Urothelium cell line (cell line): ENCODE results near the gene PIEZO2.

Experiments used
- DNase-seq: peaks from one replicate; pipeline ENCODE4 v3.0.0; 2011; ENCODE audit warnings: low spot score, mixed read lengths
- FAIRE-seq: peaks from 2 replicates; lab custom pipeline; 2011; peaks lifted over from hg19 to GRCh38; lab: Jason Lieb, UNC

PIEZO2 gene

GRCh38 chr18:10995550-10995949, 153.8 kb downstream of the PIEZO2 start:
- no peak for FAIRE-seq

GRCh38 chr18:10989486-10989885, 159.9 kb downstream of the PIEZO2 start:
- no peak for FAIRE-seq
- DNase-seq: no peak

More at GRCh38 chr18:10995550-10995949, 153.8 kb downstream of the PIEZO2 start:
- DNase-seq: no peak

- DNase-seq: no peak
- FAIRE-seq: no peak
Observed at GRCh38 chr18:10985689-10986088, 163.7 kb downstream of the PIEZO2 start.

GRCh38 chr18:10979411-10979810, 170.0 kb downstream of the PIEZO2 start:
- DNase-seq (no peak), FAIRE-seq (no peak)

GRCh38 chr18:10977042-10977441, 172.3 kb downstream of the PIEZO2 start:
- no peak for DNase-seq
- no peak for FAIRE-seq

GRCh38 chr18:10973567-10974203, 175.7 kb downstream of the PIEZO2 start:
- peak; percentile 56 for DNase-seq
- peak; percentile 81 for FAIRE-seq

- DNase-seq (no peak), FAIRE-seq (no peak)
Observed at GRCh38 chr18:10971717-10972116, 177.7 kb downstream of the PIEZO2 start.

- no peak for DNase-seq
- FAIRE-seq: no peak
Observed at GRCh38 chr18:10965119-10965518, 184.2 kb downstream of the PIEZO2 start.

- FAIRE-seq: peak; percentile 61
- DNase-seq: no peak
Observed at GRCh38 chr18:10953672-10954071, 195.7 kb downstream of the PIEZO2 start.

- DNase-seq (no peak), FAIRE-seq (no peak)
Observed at GRCh38 chr18:10951631-10952544, 197.5 kb downstream of the PIEZO2 start.

- FAIRE-seq: no peak
- DNase-seq: no peak
Observed at GRCh38 chr18:10950876-10951630, 198.3 kb downstream of the PIEZO2 start.

GRCh38 chr18:10950080-10950875, 199.1 kb downstream of the PIEZO2 start:
- FAIRE-seq: no peak
- no peak for DNase-seq

- peak; percentile 27 for FAIRE-seq
- DNase-seq: no peak
Observed at GRCh38 chr18:10949655-10950054, 199.7 kb downstream of the PIEZO2 start.

GRCh38 chr18:10948421-10948820, 200.9 kb downstream of the PIEZO2 start:
- DNase-seq (no peak), FAIRE-seq (no peak)

GRCh38 chr18:10946058-10946457, 203.3 kb downstream of the PIEZO2 start:
- DNase-seq (no peak), FAIRE-seq (no peak)

GRCh38 chr18:10942998-10943397, 206.4 kb downstream of the PIEZO2 start:
- FAIRE-seq: no peak
- DNase-seq: no peak

GRCh38 chr18:10939822-10940221, 209.5 kb downstream of the PIEZO2 start:
- FAIRE-seq (no peak), DNase-seq (no peak)

GRCh38 chr18:10937743-10938640, 211.4 kb downstream of the PIEZO2 start:
- DNase-seq (no peak), FAIRE-seq (no peak)
